A673 (cell line): Measurements from ENCODE around the gene MYOZ3.

Experiments
- EZH2 ChIP-seq: fragments of 200-600 bp; sonication (generic); IDR thresholded peaks from 2 replicates; pipeline ENCODE4 v1.6.1; 2017; ENCODE audit warnings: borderline replicate concordance, low read depth, mild to moderate bottlenecking, mixed read lengths, antibody characterized with exemption, low read length; ENCODE audit not compliant: poor library complexity, severe bottlenecking
- TF ChIP-seq, protein P1 (sequence below): fragments of 300-800, 200-600 bp; sonication (generic); conservative IDR thresholded peaks from 2 replicates; pipeline ENCODE4 v1.5.1; 2017; ENCODE audit warnings: low read depth, mild to moderate bottlenecking, antibody characterized with exemption, low read length, moderate library complexity, mixed read lengths

DNA sequence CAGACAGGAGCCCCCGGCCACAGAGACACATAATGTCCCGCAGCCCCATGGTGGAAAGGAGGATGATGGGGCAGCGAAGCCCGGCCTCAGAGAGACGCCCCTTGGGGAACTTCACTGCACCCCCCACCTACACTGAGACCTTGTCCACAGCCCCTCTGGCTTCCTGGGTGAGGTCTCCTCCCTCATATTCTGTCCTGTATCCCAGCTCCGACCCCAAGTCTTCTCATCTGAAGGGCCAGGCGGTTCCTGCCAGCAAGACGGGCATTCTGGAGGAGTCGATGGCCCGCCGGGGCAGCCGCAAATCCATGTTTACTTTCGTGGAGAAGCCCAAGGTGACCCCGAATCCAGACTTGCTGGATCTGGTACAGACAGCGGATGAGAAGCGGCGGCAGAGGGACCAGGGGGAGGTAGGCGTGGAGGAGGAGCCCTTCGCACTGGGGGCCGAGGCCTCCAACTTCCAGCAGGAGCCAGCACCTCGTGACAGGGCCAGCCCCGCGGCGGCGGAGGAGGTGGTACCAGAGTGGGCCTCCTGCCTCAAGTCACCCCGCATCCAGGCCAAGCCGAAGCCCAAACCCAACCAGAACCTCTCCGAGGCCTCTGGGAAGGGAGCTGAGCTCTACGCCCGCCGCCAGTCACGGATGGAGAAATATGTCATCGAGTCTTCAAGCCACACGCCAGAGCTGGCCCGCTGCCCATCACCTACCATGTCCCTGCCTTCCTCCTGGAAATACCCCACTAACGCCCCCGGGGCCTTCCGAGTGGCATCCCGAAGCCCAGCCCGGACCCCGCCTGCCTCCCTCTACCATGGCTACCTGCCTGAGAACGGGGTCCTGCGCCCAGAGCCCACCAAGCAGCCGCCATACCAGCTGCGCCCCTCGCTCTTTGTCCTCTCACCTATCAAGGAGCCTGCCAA lies 11.7 kb upstream of the MYOZ3 start:
- TF ChIP-seq, protein P1, sequence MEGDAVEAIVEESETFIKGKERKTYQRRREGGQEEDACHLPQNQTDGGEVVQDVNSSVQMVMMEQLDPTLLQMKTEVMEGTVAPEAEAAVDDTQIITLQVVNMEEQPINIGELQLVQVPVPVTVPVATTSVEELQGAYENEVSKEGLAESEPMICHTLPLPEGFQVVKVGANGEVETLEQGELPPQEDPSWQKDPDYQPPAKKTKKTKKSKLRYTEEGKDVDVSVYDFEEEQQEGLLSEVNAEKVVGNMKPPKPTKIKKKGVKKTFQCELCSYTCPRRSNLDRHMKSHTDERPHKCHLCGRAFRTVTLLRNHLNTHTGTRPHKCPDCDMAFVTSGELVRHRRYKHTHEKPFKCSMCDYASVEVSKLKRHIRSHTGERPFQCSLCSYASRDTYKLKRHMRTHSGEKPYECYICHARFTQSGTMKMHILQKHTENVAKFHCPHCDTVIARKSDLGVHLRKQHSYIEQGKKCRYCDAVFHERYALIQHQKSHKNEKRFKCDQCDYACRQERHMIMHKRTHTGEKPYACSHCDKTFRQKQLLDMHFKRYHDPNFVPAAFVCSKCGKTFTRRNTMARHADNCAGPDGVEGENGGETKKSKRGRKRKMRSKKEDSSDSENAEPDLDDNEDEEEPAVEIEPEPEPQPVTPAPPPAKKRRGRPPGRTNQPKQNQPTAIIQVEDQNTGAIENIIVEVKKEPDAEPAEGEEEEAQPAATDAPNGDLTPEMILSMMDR: no peak
- no peak for TF ChIP-seq EZH2
